ENCODE data around the gene LRRC9.

Gene LRRC9

DNA sequence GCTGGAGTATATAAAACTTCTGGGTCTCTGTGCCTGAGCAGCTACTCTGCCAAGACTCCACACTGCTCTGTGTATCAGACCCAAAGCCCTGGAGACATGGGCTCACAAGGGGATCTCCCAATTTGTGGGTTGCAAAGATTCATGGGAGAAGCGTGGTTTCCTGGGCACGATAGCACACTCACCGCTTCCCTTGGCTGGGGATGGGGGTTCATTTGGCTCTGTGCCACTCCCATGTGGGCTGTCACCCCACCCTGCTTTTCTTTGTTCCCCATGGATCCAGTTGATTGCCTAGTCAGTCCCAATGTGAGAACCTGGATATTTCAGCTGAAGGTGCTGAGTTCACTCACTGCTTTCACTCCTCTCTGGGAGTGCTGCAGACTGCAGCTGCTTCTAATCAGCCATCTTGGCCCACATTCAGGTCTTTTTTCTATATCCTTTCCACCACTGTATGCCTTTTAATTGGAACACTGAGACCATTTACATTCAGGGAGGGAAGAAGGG lies 131.8 kb downstream of the LRRC9 start:
- Histone ChIP-seq H2AFZ (ENCODE audit: insufficient read depth, low read length, poor library complexity) (no peak overlapping the region), H3K79me2 (ENCODE audit: control insufficient read depth, insufficient read depth, low read length, poor library complexity) (no peaks in the 10 kb centered on the region), H4K8ac (ENCODE audit: low read depth, low read length) (no peak overlapping the region), H2AK5ac (ENCODE audit: low read length) (no peak overlapping the region), H3K9me3 (ENCODE audit: insufficient read depth, low read depth, low read length) (peaks cover 3% of the 10 kb centered on the region), H3K79me1 (ENCODE audit: low read length) (no peaks in the 10 kb centered on the region), H3K4me3 (ENCODE audit: low read depth, low read length) (no peak overlapping the region), H3K23ac (ENCODE audit: low read length) (no peak overlapping the region), H3K4me2 (ENCODE audit: low read length) (no peak overlapping the region), H3K4ac (ENCODE audit: low read depth, low read length) (no peak overlapping the region), H2BK12ac (ENCODE audit: low read length) (no peak overlapping the region), H3K27me3 (ENCODE audit: insufficient read depth, low read length) (no peaks in the 10 kb centered on the region), H3K18ac (ENCODE audit: low read length) (no peak overlapping the region), H4K91ac (ENCODE audit: low read depth, low read length) (no peak overlapping the region), H3K4me1 (ENCODE audit: control insufficient read depth in 1 of 2, insufficient read depth in 2 of 2, low read length in 2 of 2) (no peaks in the 10 kb centered on the region), H3K27ac (ENCODE audit: low read depth, low read length) (no peak overlapping the region), H2BK120ac (ENCODE audit: insufficient read depth, low read length, poor library complexity) (no peak overlapping the region), H3K9ac (ENCODE audit: low read length) (peak overlapping the region; percentile 45), H4K12ac (ENCODE audit: low read depth, low read length) (no peak overlapping the region), H2BK5ac (ENCODE audit: low read depth, low read length, poor library complexity) (no peak overlapping the region), H3K14ac (ENCODE audit: low read length) (no peak overlapping the region), H3K36me3 (ENCODE audit: control insufficient read depth in 1 of 2, insufficient read depth in 2 of 2, low read length in 2 of 2) (no peaks in the 10 kb centered on the region)
- WGBS (ENCODE audit: extremely low coverage, insufficient coverage, insufficient read length), result no CpG with 5 or more reads among the region's 3 CpGs
- DNase-seq, result no peak

DNA sequence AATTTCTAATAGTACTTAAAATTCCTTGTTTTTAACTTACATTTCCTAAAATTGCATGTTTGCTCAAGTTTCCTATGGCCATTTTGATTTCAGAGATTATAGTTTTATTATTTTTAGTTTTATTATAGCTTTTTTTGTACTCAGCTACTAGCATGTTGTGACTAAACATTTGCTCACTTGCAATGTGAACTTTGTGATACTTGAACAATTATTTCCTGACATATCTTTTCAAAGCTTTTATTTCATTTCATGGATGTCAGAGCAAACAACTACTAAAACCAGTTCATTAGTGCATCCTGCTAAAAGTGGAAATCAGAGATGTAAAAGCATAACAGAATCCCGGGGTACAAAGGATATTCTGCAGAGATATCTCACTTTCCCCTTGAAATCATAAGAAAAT lies 138.1 kb downstream of the LRRC9 start:
- H4K91ac ChIP-seq (ENCODE audit: low read depth, low read length), result no peak overlapping the region
- H3K14ac ChIP-seq (ENCODE audit: low read length), result no peak overlapping the region
- no peaks in the 10 kb centered on the region for H3K9me3 ChIP-seq (ENCODE audit: insufficient read depth, low read depth, low read length)
- no peak overlapping the region for H2BK5ac ChIP-seq (ENCODE audit: low read depth, low read length, poor library complexity)
- no peaks in the 10 kb centered on the region for H3K79me1 ChIP-seq (ENCODE audit: low read length)
- H3K4me1 ChIP-seq (ENCODE audit: control insufficient read depth in 1 of 2, insufficient read depth in 2 of 2, low read length in 2 of 2), result no peaks in the 10 kb centered on the region
- no peaks in the 10 kb centered on the region for H3K27me3 ChIP-seq (ENCODE audit: insufficient read depth, low read length)
- no peak overlapping the region for H2BK120ac ChIP-seq (ENCODE audit: insufficient read depth, low read length, poor library complexity)
- WGBS (ENCODE audit: extremely low coverage, insufficient coverage, insufficient read length), result no CpG with 5 or more reads among the region's 1 CpG
- no peak overlapping the region for H3K4me3 ChIP-seq (ENCODE audit: low read depth, low read length)
- H2BK12ac ChIP-seq (ENCODE audit: low read length), result no peak overlapping the region
- H4K12ac ChIP-seq (ENCODE audit: low read depth, low read length), result no peak overlapping the region
- H3K79me2 ChIP-seq (ENCODE audit: control insufficient read depth, insufficient read depth, low read length, poor library complexity), result no peaks in the 10 kb centered on the region
- no peak overlapping the region for H3K9ac ChIP-seq (ENCODE audit: low read length)
- no peak for DNase-seq
- no peak overlapping the region for H2AFZ ChIP-seq (ENCODE audit: insufficient read depth, low read length, poor library complexity)
- no peak overlapping the region for H3K18ac ChIP-seq (ENCODE audit: low read length)
- no peak overlapping the region for H3K23ac ChIP-seq (ENCODE audit: low read length)
- H3K4ac ChIP-seq (ENCODE audit: low read depth, low read length), result no peak overlapping the region
- H3K4me2 ChIP-seq (ENCODE audit: low read length), result no peak overlapping the region
- H4K8ac ChIP-seq (ENCODE audit: low read depth, low read length), result no peak overlapping the region
- no peaks in the 10 kb centered on the region for H3K36me3 ChIP-seq (ENCODE audit: control insufficient read depth in 1 of 2, insufficient read depth in 2 of 2, low read length in 2 of 2)
- no peak overlapping the region for H3K27ac ChIP-seq (ENCODE audit: low read depth, low read length)
- H2AK5ac ChIP-seq (ENCODE audit: low read length), result no peak overlapping the region

- no peak overlapping the region for H4K8ac ChIP-seq (ENCODE audit: low read depth, low read length)
- H2AK5ac ChIP-seq (ENCODE audit: low read length), result no peak overlapping the region
- no peaks in the 10 kb centered on the region for H3K36me3 ChIP-seq (ENCODE audit: control insufficient read depth in 1 of 2, insufficient read depth in 2 of 2, low read length in 2 of 2)
- no peak overlapping the region for H4K91ac ChIP-seq (ENCODE audit: low read depth, low read length)
- no peak overlapping the region for H3K9ac ChIP-seq (ENCODE audit: low read length)
- no peak overlapping the region for H2AFZ ChIP-seq (ENCODE audit: insufficient read depth, low read length, poor library complexity)
- no peaks in the 10 kb centered on the region for H3K79me1 ChIP-seq (ENCODE audit: low read length)
- no peak overlapping the region for H3K18ac ChIP-seq (ENCODE audit: low read length)
- WGBS (ENCODE audit: extremely low coverage, insufficient coverage, insufficient read length), result no CpG with 5 or more reads among the region's 2 CpGs
- H3K4me1 ChIP-seq (ENCODE audit: control insufficient read depth in 1 of 2, insufficient read depth in 2 of 2, low read length in 2 of 2), result no peaks in the 10 kb centered on the region
- no peak overlapping the region for H3K14ac ChIP-seq (ENCODE audit: low read length)
- no peak overlapping the region for H4K12ac ChIP-seq (ENCODE audit: low read depth, low read length)
- H3K4me3 ChIP-seq (ENCODE audit: low read depth, low read length), result no peak overlapping the region
- H3K27me3 ChIP-seq (ENCODE audit: insufficient read depth, low read length), result no peaks in the 10 kb centered on the region
- peak in 1 of 2 donors; percentile 16 for DNase-seq
- no peak overlapping the region for H2BK12ac ChIP-seq (ENCODE audit: low read length)
- no peak overlapping the region for H2BK120ac ChIP-seq (ENCODE audit: insufficient read depth, low read length, poor library complexity)
- no peaks in the 10 kb centered on the region for H3K79me2 ChIP-seq (ENCODE audit: control insufficient read depth, insufficient read depth, low read length, poor library complexity)
- no peak overlapping the region for H3K27ac ChIP-seq (ENCODE audit: low read depth, low read length)
- no peaks in the 10 kb centered on the region for H3K9me3 ChIP-seq (ENCODE audit: insufficient read depth, low read depth, low read length)
- no peak overlapping the region for H3K23ac ChIP-seq (ENCODE audit: low read length)
- H2BK5ac ChIP-seq (ENCODE audit: low read depth, low read length, poor library complexity), result no peak overlapping the region
- no peak overlapping the region for H3K4me2 ChIP-seq (ENCODE audit: low read length)
- no peak overlapping the region for H3K4ac ChIP-seq (ENCODE audit: low read depth, low read length)
Observed at GRCh38 chr14:60061371-60061770, 141.4 kb downstream of the LRRC9 start.

DNA sequence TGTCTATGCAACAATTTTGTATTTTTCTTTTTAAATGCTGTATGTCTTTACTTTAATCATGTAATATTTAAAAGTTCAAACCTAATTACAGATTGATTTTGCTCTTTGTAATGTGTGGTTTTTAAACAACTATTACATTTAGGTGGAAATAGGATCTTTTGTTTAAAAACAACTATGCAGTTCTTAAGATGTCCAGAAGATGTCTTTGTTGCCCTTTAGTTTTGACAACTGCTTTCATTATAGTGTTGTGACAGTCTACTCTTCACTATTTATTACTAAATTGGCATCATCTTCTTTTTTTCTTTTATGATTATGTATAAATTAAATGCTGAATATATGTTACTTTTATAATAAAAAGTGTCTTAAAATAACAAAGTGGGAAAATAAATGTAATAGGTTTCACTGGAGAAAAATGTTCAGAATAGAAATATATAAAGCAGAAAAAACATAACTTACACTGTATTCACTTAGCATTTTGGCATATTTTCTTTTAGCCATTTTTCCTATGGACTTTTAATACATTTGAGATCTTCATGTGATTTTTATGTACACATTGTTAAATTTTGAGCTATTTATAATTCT lies 144.6 kb downstream of the LRRC9 start:
- Histone ChIP-seq H3K14ac (ENCODE audit: low read length) (no peak overlapping the region), H3K9ac (ENCODE audit: low read length) (no peak overlapping the region), H3K18ac (ENCODE audit: low read length) (no peak overlapping the region)

More for the DNA sequence above, 144.6 kb downstream of the LRRC9 start:
- no peaks in the 10 kb centered on the region for H3K36me3 ChIP-seq (ENCODE audit: control insufficient read depth in 1 of 2, insufficient read depth in 2 of 2, low read length in 2 of 2)
- H3K9me3 ChIP-seq (ENCODE audit: insufficient read depth, low read depth, low read length), result no peaks in the 10 kb centered on the region
- no peaks in the 10 kb centered on the region for H3K4me1 ChIP-seq (ENCODE audit: control insufficient read depth in 1 of 2, insufficient read depth in 2 of 2, low read length in 2 of 2)
- no peaks in the 10 kb centered on the region for H3K79me2 ChIP-seq (ENCODE audit: control insufficient read depth, insufficient read depth, low read length, poor library complexity)
- no peaks in the 10 kb centered on the region for H3K79me1 ChIP-seq (ENCODE audit: low read length)
- H3K27ac ChIP-seq (ENCODE audit: low read depth, low read length), result no peak overlapping the region
- H3K23ac ChIP-seq (ENCODE audit: low read length), result no peak overlapping the region
- H3K4me2 ChIP-seq (ENCODE audit: low read length), result no peak overlapping the region
- no peak overlapping the region for H4K8ac ChIP-seq (ENCODE audit: low read depth, low read length)
- peak in 1 of 2 donors; percentile 60 for DNase-seq
- H4K91ac ChIP-seq (ENCODE audit: low read depth, low read length), result no peak overlapping the region
- H3K27me3 ChIP-seq (ENCODE audit: insufficient read depth, low read length), result no peaks in the 10 kb centered on the region
- H2BK120ac ChIP-seq (ENCODE audit: insufficient read depth, low read length, poor library complexity), result no peak overlapping the region
- H3K4ac ChIP-seq (ENCODE audit: low read depth, low read length), result no peak overlapping the region
- H2AFZ ChIP-seq (ENCODE audit: insufficient read depth, low read length, poor library complexity), result no peak overlapping the region
- no peak overlapping the region for H2BK5ac ChIP-seq (ENCODE audit: low read depth, low read length, poor library complexity)
- H2AK5ac ChIP-seq (ENCODE audit: low read length), result no peak overlapping the region
- H3K4me3 ChIP-seq (ENCODE audit: low read depth, low read length), result no peak overlapping the region
- H4K12ac ChIP-seq (ENCODE audit: low read depth, low read length), result no peak overlapping the region
- H2BK12ac ChIP-seq (ENCODE audit: low read length), result no peak overlapping the region
